ENCODE results near the gene M1AP.

The M1AP gene

GRCh38 chr2:74685408-74685807 is 37.3 kb upstream of the M1AP start:
- TF ChIP-seq TAF1 (IDR thresholded peaks at IDR 0.05; ENCODE audit: borderline replicate concordance, insufficient read depth, low read length) (no peak), FOXP2 (optimal IDR thresholded peaks at IDR 0.05; ENCODE audit: borderline replicate concordance, extremely low read depth, extremely low read length, insufficient read depth) (no peak), REST (IDR thresholded peaks at IDR 0.05; ENCODE audit: insufficient read depth in 1 of 2, low read depth in 2 of 2, low read length in 2 of 2) (no peak), SIN3A (IDR thresholded peaks at IDR 0.05; ENCODE audit: borderline replicate concordance, insufficient read depth, low read length) (no peak), POLR2AphosphoS5 (IDR thresholded peaks at IDR 0.05; ENCODE audit: low read depth, low read length) (no peak)

- TF ChIP-seq SIN3A (IDR thresholded peaks at IDR 0.05; ENCODE audit: borderline replicate concordance, insufficient read depth, low read length): no peak
- TF ChIP-seq TAF1 (IDR thresholded peaks at IDR 0.05; ENCODE audit: borderline replicate concordance, insufficient read depth, low read length): no peak
- TF ChIP-seq FOXP2 (optimal IDR thresholded peaks at IDR 0.05; ENCODE audit: borderline replicate concordance, extremely low read depth, extremely low read length, insufficient read depth): no peak
- TF ChIP-seq REST (IDR thresholded peaks at IDR 0.05; ENCODE audit: insufficient read depth in 1 of 2, low read depth in 2 of 2, low read length in 2 of 2): no peak
- TF ChIP-seq POLR2AphosphoS5 (IDR thresholded peaks at IDR 0.05; ENCODE audit: low read depth, low read length): no peak
These were observed 34.4 kb upstream of the M1AP start for GRCh38 chr2:74682501-74682900.

- TF ChIP-seq TAF1 (IDR thresholded peaks at IDR 0.05; ENCODE audit: borderline replicate concordance, insufficient read depth, low read length) (no peak), REST (IDR thresholded peaks at IDR 0.05; ENCODE audit: insufficient read depth in 1 of 2, low read depth in 2 of 2, low read length in 2 of 2) (no peak), POLR2AphosphoS5 (IDR thresholded peaks at IDR 0.05; ENCODE audit: low read depth, low read length) (no peak), FOXP2 (optimal IDR thresholded peaks at IDR 0.05; ENCODE audit: borderline replicate concordance, extremely low read depth, extremely low read length, insufficient read depth) (no peak)
These were observed 31.5 kb upstream of the M1AP start for GRCh38 chr2:74679615-74680014.

- TF ChIP-seq POLR2AphosphoS5 (IDR thresholded peaks at IDR 0.05; ENCODE audit: low read depth, low read length) (no peak), SIN3A (IDR thresholded peaks at IDR 0.05; ENCODE audit: borderline replicate concordance, insufficient read depth, low read length) (no peak), REST (IDR thresholded peaks at IDR 0.05; ENCODE audit: insufficient read depth in 1 of 2, low read depth in 2 of 2, low read length in 2 of 2) (no peak), FOXP2 (optimal IDR thresholded peaks at IDR 0.05; ENCODE audit: borderline replicate concordance, extremely low read depth, extremely low read length, insufficient read depth) (no peak), TAF1 (IDR thresholded peaks at IDR 0.05; ENCODE audit: borderline replicate concordance, insufficient read depth, low read length) (no peak)
These were observed 28.2 kb upstream of the M1AP start for GRCh38 chr2:74676331-74676730.

GRCh38 chr2:74675090-74675489 is 27.0 kb upstream of the M1AP start:
- no peak for TF ChIP-seq REST (IDR thresholded peaks at IDR 0.05; ENCODE audit: insufficient read depth in 1 of 2, low read depth in 2 of 2, low read length in 2 of 2)
- TF ChIP-seq POLR2AphosphoS5 (IDR thresholded peaks at IDR 0.05; ENCODE audit: low read depth, low read length): no peak
- TF ChIP-seq TAF1 (IDR thresholded peaks at IDR 0.05; ENCODE audit: borderline replicate concordance, insufficient read depth, low read length): no peak
- TF ChIP-seq SIN3A (IDR thresholded peaks at IDR 0.05; ENCODE audit: borderline replicate concordance, insufficient read depth, low read length): no peak
- no peak for TF ChIP-seq FOXP2 (optimal IDR thresholded peaks at IDR 0.05; ENCODE audit: borderline replicate concordance, extremely low read depth, extremely low read length, insufficient read depth)
